CD4-positive, alpha-beta T cell treated with Interleukin-17A for 4 hours (primary cell): Measurements from ENCODE around the gene TMED5.
"Not testable (repeated sequence)": the region's sequence is repeated elsewhere in the genome, so short reads cannot be mapped to it uniquely, and the experiment has no call there.

ENCODE experiments used
- DNase-seq: peaks from one replicate; pipeline ENCODE4 v3.0.0-alpha.2; 2020; ENCODE audit warnings: mixed read lengths

Gene TMED5

DNA sequence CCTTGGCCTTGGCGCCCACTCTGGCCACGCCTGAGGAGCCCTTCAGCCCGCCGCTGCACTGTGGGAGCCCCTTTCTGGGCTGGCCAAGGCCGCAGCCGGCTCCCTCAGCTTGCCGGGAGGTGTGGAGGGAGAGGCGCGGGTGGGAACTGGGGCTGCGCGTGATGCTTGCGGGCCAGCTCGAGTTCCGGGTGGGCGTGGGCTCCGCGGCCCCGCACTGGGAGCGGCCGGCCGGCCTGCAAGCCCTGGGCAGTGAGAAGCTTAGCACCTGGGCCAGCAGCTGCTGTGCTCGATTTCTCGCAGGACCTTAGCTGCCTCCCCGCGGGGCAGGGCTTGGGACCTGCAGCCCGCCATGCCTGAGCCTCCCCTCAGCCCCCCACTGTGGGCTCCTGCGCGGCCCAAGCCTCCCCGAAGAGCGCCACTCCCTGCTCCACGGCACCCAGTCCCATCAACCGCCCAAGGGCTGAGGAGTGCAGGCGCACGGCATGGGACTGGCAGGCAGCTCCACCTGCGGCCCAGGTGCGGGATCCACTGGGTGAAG lies 10.0 kb downstream of the TMED5 start:
- DNase-seq: not testable (repeated sequence)

DNA sequence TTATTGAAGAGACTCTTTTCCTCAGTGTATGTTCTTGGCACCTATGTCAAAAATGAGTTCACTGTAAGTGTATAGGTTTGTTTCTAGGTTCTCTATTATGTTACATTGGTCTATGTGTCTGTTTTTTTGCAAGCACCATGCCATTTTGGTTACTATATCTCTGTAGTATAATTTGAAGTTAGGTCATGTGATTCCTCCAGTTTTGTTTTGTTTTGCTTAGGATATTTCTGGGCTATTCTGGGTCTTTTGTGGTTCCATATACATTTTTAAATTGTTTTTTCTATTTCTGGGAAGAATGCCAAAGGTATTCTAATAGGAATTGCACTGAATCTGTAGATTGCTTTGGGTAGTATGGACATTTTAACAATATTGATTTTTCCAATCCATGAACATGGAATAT lies 13.2 kb downstream of the TMED5 start:
- no peak for DNase-seq

DNA sequence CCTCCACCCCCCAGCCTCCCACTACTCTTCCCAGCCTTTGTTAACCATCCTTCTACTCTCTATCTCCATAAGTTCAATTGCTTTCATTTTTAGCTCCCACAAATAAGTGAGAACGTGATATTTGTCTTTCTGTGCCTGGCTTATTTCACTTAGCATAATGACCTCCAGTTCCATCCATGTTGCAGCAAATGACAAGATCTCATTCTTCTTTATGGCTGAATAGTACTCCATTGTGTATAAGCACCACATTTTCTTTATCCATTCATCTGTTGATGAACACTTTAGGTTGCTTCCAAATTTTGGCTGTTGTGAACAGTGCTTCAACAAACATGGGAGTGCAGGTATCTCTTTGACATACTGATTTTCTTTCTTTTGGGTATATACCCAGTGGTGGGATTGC lies 14.3 kb downstream of the TMED5 start:
- DNase-seq: not testable (repeated sequence)

DNA sequence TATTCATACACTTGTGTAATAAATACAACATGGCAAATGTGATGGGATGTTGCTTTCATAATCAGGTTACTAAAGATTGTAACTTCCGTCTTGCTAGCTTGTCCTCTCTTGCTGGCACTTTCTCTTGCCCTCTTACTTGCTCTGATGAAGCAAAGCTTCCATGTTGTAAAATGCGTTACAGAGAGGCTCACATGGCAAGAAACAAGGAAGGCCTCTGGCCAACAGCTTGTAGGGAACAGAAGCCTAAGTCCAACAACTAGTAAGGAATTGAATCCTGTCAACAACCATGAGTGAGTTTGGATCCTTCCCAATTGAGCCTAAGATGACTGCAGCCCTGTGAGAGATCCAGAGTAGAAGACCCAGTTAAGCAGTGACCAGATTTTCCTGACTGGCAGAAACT lies 15.4 kb downstream of the TMED5 start:
- DNase-seq: no peak

DNA sequence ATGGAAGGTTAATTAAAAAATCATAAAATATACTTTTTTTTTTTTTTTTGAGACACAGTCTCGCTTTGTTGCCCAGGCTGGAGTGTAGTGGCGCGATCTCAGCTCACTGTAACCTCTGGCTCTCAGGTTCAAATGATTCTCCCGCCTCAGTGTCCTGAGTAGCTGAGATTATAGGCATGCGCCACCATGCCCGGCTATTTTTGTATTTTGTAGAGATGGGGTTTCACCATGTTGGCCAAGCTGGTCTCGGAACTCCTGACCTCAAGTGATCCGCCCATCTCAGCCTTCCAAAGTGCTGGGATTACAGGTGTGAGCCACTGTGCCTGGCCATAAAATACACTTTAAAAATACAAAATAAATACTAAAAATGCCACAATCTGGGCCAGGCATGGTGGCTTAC lies 16.9 kb downstream of the TMED5 start:
- not testable (repeated sequence) for DNase-seq

DNA sequence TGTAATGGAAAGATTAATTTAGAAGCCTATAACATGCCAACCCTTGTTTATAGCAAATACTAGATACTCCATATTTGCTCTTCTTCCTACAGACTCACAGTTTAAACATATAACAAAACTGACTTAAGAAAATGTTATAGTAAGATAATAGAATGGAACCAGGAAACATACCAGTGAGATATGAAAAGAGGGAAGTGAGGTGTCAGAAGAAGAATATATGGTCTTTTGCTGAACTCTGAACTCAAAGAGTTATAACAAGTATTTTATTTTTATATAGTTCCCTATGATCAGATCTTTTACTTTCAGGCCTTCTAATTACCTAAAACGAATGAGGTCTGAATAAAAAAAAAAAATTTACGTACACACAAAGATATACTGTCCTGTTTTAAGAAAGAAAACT lies 20.9 kb downstream of the TMED5 start:
- no peak for DNase-seq

DNA sequence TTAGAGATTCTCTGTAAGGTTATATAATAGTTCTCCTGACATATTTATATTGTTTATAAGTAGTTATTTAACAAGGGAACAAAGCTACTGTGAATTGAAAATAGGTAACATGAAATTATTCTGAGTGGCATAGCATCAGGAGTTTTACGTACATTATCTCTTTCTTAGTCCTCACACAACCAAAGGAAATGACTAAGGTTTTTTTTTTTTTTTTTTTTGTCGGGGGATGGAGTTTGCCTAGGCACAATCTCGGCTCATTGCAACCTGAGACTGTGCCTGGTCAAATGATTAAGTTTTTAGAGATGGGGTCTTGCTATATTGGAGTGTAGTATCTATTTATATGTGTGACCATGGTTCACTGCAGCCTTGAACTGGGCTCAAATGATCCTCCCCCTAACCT lies 24.9 kb downstream of the TMED5 start:
- DNase-seq: no peak

DNA sequence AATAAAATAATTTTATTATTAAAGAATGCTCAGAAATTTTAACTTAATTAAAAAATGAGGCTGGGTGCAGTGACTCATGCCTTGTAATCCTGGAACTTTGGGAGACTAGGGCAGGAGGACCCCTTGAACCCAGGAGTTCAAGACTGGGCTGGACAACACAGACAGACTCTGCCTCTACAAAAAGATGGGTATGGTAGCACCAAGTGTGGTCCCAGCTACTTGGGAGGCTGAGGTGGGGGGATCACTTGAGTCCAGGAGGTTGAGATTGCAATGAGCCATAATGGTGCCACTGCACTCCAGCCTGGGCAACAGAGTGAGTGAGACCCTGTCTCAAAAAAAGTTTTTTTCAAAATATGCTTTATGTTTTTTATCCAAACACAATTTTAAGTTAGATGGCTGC lies 25.3 kb downstream of the TMED5 start:
- DNase-seq: no peak

DNA sequence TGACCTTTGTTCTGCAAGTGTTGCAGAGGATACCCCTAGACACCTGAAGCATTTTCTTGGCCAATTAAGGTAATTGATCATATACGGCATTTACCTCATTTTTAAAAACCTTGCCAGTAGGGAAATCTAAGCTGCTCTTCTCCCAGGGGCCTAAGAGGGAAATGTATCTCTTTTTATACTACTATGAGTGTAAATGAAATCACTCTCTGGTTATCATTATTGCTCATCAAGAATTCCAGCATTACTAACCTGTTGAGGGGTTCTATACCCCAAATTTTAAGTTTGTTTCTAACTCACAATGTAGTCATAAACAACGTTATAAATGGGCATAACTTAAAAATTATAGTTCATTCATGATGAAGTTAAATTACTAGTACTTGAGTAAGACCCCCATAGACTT lies 27.4 kb downstream of the TMED5 start:
- no peak for DNase-seq

DNA sequence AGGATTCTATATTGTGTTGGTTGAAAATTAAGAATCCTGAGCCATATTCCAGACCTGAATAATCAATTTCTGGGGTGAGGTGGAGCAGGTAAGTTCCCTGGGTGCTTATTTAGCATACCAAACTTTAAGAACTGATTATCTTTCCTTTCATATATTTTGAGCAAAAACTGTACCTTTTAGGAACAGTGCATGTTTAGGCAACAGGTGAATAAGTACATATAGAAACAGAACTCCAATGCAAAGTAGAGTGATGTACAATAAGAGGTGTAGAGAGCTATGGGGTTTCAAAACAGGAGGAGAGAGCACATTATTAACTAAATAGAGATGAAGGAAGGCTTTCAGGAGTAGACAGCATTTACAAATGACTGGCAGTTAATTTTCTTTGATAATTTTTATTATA lies 28.7 kb downstream of the TMED5 start:
- DNase-seq: no peak

DNA sequence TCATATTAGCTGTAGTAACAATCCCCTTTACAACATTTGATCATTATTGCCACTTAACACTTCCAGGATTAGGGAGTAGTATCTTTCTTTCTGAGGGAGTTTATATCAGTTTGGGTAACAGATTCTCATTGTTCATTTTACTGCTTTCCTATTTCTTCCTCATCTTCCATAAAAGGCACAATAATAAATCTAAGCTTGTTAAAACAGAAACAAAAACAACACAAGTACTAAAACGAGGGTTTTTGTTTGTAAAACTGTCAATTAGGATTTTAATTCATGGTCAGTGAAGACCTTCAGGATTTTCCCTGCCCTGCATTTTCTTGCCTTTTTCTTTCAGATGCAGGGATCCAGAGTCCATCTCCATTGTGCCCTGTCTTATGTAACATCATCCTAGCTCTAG lies 29.5 kb downstream of the TMED5 start:
- no peak for DNase-seq

DNA sequence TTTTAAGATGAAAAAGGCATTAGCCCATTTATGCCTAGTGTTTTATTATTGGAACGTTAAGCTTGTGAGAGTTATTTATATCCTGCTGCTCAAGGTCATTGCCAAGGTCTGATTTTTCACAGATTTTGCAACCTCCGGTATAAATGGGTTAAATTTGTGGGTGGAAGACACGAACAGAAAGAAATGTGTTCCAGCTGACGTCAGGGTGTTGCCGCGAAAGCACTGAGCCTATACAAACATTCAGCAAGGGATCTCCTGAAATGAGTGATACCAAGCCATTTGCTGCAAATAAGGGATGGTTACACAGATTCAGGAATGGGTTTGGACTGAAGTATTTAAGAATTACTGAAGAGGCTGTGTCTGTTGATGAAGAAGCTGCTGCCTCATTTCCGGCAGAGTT lies 32.2 kb downstream of the TMED5 start:
- no peak for DNase-seq

DNA sequence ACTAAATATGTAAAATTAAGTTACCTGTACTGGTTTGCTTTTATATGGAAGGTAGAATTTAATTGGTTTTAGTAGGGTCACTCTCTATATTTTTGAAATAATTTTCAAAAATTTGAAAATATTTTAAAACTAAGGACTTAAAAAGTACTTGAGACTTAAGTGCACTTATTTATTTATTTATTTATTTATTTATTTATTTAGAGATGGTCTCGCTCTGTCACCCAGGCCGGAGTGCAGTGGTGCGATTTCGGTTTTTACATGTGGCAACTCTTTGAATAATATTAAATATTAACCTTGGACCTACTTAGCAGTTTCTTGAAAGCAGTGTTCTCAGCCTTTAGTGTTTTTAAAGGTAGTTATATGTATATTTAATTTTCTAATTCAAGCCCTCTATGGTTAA lies 36.4 kb downstream of the TMED5 start:
- no peak for DNase-seq

DNA sequence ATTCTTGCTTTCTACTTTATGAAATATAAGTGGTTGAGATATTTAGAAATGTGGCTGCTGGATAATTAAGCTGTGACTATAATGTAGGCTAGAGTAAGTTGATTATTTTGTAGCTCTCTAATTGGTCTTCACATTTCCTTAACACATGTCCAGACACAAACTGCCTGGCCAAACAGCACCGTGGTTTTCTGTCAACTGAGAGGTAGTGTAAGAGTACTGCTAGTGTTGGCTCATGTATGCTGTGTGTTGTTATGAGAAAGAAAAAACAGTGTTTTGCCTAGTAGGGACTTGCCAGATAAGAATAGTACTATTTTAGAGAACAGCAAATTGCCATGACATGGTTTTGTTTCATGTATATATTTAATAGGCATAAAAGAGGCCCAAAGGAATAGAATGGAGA lies 37.1 kb downstream of the TMED5 start:
- no peak for DNase-seq

DNA sequence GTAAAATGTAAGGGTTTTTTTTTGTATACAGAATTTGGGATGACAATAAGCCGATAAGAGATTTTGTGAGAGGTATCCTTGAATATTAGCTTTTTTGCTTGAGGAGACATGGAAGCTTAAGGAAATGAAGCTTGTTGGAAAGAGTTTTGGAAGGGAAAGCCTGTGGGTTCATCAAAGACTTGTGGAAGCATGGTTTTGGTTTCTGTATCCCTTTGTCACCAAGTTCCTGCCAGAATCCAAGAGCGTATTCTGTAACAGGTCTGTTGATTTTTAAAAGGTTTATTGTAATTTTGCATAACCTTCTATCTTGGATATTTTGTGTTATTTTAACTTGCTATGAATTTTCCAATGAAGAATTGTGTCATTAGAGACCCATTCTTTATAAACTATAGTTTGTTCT lies 38.1 kb downstream of the TMED5 start:
- no peak for DNase-seq

DNA sequence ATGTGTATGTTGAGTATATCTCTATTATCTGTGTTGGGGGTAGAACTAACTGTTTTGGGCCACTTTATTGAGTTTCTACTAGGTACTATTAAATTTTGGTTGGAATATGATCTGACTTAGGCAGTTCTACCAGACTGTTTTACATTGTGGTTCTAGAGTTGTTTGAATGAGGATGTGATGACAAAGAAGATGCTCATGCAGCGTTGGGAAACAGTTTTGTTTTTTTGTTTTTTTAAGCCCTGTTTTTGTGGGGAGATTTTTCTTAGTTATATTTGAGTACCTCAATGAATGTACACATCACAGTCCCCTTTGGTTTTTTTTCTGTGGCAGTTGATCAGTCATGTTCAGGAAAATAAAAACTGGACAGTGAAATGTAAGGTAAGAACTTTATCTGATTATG lies 40.1 kb downstream of the TMED5 start:
- DNase-seq: no peak

DNA sequence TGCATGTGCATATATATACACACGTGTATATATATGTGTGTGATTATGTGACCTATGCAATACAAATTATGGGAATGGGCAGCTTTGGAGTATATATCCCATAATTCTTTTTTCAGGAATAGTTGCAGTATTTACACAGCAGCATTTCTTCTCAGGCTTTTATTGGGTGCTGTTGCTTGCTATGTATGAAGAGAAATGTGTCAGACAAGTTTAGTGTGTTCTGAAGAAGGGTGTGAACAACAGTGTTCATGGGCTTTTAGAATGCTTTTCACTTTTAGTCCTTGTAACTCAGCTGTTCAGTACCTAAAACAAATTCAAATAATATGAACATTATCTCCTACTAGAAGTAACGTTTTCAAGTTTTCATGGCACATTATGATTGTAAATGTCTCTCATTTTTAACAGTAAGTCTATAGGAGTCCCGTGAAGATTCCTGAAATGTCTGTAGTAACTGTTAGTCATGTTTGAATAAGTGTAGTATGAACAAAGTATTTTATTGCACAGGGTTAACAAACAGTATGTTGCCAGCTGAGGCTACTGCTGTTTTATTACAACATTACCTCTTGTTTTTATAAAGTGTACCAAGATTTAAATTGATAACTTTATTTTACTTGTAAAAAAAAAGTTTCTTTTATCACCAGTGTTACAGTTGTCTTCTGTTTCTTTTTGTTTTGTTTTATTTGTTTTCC lies 42.5 kb downstream of the TMED5 start:
- no peak for DNase-seq

DNA sequence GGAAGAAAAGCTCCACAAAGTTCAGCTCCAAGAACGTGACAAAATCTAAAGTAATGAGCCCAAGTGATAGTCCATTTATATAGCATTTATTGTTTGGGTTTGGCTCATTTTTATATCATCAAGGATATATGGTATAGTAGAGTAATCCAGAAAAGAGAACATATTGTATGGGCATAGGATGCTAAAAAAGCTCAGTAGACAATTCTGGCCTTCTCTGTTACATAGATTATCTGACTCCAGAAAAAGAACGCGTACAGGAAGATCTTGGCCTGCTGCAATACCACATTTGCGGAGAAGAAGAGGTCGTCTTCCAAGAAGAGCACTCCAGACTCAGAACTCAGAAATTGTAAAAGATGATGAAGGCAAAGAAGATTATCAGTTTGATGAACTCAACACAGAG lies 43.8 kb downstream of the TMED5 start:
- DNase-seq: no peak

DNA sequence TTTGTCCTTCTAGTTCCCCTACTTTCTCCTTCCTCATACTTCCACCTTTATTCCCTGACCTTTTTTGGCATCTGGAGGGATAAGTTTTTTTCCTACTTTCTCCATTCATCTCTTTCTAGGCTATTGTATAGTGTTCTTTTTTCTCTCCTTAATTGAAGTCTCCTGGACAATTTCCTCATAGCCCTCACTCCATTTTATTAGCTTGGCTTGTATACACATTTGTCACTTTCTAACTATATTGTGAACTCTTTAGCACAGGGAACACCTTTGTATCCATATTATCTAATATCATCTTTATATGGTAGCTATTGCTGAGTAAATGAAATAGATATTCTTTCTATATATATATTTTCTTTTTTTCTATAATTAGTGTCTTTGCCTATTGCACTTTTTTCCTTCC lies 47.6 kb downstream of the TMED5 start:
- DNase-seq: no peak

DNA sequence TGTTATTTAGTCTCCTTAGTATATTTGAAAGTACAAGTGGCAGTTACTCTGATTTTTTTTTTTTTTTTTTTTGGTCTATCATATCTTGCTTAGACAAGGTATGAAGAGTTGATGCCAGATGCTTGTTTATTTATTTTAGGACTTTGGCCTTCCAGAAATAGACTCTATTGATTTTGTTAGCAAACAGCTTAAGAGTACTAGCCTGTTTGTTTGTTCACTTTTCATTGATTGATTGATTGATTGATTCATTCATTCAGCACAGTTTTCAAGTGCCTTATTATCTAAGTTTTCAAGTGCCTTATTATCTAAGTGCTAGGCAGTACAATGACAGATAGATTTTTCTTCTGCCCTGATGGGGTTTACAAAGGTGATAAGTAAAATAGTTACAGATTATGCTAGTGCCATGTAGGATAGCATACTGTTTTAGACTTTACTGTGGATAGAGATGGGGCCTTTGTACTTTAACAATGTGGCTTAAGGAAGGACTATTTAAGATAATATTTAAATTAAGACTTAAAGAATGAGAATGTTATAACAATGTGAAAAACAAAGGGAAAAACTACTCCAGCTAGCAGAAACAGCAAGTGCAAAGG lies 50.6 kb downstream of the TMED5 start:
- DNase-seq: no peak

DNA sequence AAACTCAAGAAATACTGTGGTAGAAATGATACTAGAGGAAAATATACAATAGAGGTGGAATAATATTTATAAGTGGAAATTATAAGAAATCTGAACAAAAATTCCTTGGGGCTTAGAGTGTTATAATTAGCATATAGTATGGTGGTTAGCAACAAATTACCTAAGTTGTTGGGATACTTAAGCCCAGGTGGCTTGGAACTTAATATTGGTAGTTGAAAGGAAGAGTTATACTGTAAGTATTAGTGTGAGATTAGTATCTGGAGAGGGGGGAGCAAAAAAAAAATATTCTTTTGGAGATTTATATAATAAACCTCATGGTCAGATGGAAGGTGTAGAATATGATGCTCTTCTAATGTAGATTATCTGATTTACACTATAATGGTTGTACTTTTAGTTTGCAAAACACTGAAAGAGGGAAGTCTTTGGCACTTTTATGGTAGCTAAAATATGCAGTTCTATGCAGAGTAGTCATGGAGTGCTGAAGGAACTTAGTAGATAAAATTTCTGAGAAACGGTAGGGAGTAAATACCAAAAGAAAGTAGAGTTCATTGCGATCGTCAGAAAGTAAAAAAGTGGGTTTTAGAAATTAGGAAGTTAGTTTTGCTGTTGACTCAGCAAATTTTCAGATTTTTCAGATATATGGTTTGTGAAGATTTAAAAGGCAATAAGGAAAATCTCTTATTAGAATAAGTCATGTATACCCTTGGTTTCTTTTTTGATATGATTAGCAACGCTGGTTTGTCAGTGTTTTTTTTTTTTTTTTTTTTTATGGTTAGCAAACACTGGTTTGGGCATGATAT lies 55.5 kb downstream of the TMED5 start:
- no peak for DNase-seq

DNA sequence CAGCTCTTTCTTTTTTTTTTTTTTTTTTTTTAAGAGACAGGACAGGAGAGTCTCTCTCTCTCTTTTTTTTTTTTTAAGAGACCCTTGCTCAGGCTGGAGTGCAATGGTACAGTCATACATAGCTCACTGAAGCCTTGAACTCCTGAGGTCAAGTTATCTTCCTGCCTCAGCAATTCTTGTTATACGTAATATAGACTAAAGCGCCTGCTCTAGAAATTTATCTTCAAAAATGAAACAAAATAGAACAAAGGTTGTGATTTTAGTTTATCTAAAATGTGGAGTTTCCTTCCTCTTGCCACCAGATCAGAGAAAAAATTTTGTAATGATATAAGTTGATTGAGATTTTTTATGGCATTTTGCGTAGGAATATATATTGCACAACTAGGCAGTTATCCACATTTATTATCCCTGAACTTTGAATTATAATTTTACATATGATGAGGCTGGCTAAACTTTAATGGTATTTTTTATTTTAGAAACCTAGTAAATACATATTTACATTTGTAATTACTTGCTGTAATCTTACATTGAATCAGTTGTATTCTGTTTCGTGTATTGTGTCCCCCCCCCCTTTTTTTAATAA lies 56.9 kb downstream of the TMED5 start:
- no peak for DNase-seq

DNA sequence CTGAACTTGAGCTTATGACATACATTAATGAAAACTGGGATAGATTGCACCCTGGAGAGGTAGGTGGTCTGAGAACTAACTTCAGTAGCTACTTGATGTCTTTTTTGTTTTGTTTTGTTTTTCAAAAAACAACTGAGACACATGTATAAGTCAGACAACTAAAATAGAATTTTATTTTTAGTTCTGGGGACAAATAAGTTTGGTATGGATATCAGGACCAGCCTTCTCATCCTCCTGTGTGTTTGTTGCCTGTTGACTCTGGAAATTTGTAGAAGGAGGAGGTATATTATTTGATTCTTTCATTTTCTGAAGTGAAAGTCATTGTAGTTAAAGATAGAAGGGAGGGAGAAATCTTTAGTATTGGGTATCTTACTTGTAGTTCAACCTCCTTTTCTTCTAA lies 59.6 kb downstream of the TMED5 start:
- DNase-seq: no peak

DNA sequence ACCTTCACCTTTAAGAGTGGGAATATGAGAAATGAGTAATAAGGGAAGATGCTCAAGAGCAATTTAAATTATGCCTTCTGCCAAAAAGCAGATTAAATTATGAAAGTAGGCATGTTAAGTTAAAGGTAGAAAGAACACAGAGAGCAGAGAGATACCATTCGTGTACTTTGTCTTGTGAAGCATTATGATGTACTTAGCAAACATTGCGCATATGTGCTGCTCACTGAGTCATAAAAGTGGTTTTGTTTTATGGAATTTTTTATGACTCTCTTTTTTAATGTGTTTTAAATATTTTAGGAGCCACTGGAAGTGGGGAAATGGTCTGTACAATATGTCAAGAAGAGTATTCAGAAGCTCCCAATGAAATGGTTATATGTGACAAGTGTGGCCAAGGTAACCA lies 65.8 kb downstream of the TMED5 start:
- no peak for DNase-seq
